PC-9 (cell line): ENCODE measurements around the gene FAM174B.

Experiments used
- EZH2 ChIP-seq: fragments of 200-600 bp; sonication (generic); IDR thresholded peaks from 2 replicates; pipeline ENCODE4 v1.8.0; 2017; ENCODE audit warnings: antibody characterized with exemption, low read depth
- TF ChIP-seq, protein P1 (sequence below): fragments of 200-600 bp; sonication (generic); conservative IDR thresholded peaks from 2 replicates; pipeline ENCODE4 v1.6.1; 2017; ENCODE audit warnings: mixed run types, antibody characterized with exemption, mild to moderate bottlenecking, moderate library complexity

DNA sequence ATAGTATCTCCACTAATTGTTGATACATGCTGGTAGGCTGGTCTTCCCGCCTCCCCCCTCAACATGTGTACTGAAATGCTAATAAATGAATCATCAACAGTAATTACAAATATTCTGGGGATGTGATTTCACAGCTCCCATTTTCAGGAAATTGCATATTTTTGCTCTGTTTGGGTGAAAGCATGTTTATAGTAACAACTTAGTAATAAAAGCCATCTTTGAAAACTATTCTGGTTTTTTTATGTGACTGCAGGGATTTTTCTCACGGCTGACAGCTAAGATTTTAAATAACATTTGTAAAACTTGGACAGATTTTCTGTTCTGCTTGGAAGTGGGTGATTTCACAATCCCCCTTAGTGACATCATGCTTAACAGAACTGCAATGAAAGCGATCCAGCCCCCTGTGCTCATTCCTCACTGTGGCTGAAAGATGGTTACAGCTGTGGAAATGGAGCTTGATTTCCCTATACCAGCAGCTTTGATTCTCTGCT is 25.6 kb upstream of the FAM174B start:
- TF ChIP-seq, protein P1, sequence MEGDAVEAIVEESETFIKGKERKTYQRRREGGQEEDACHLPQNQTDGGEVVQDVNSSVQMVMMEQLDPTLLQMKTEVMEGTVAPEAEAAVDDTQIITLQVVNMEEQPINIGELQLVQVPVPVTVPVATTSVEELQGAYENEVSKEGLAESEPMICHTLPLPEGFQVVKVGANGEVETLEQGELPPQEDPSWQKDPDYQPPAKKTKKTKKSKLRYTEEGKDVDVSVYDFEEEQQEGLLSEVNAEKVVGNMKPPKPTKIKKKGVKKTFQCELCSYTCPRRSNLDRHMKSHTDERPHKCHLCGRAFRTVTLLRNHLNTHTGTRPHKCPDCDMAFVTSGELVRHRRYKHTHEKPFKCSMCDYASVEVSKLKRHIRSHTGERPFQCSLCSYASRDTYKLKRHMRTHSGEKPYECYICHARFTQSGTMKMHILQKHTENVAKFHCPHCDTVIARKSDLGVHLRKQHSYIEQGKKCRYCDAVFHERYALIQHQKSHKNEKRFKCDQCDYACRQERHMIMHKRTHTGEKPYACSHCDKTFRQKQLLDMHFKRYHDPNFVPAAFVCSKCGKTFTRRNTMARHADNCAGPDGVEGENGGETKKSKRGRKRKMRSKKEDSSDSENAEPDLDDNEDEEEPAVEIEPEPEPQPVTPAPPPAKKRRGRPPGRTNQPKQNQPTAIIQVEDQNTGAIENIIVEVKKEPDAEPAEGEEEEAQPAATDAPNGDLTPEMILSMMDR: no peak
- no peak for TF ChIP-seq EZH2
